Endothelial cell of umbilical vein (primary cell): ENCODE results near the gene NCAPG2. TPM values are rescaled to one million over a fixed set of nuclear protein-coding genes. Genes with fewer than 3 reads are reported as not detected.

Source experiments
- BruUV-seq: library from RNA; stranded (reverse); fragments of 400-500 nt; replicated peaks from 2 replicates; lab custom pipeline; 2021; lab: Mats Ljungman, UMichigan
- CTCF ChIA-PET: fragments of 300-600, 350-600 bp; sonication (Branson Sonifier 250); formaldehyde crosslinking; loops from one replicate; lab custom pipeline; 2021; ENCODE audit warnings: antibody characterized with exemption, inconsistent platforms; lab: Charles Lee
- POLR2A ChIA-PET: fragments of 300-600, 350-600 bp; sonication (Branson Sonifier 250); formaldehyde crosslinking; loops from one replicate; lab custom pipeline; 2021; ENCODE audit warnings: antibody characterized with exemption, inconsistent platforms; lab: Charles Lee
- DNase-seq: peaks from one replicate; pipeline ENCODE4 v3.0.0-alpha.2; 2011; ENCODE audit warnings: low read depth, low spot score
- FAIRE-seq: peaks from 2 replicates; lab custom pipeline; 2011; peaks lifted over from hg19 to GRCh38; lab: Jason Lieb, UNC
- H2AFZ ChIP-seq: 2 replicates; pipeline ENCODE4 v1.6.0; 2012; ENCODE audit warnings: low read depth, low read length, control low read depth, inconsistent platforms
- H3K27ac ChIP-seq: 2 replicates; pipeline ENCODE4 v1.5.1; 2011; ENCODE audit warnings: low read depth, mild to moderate bottlenecking, control low read depth, low read length, moderate library complexity; ENCODE audit not compliant: insufficient read depth
- H3K27me3 ChIP-seq, 2 experiments: 2 replicates each; pipeline versions ENCODE4 v1.6.0 to v1.6.1; 2011; ENCODE audit warnings: low read length in 2 of 2, mixed read lengths in 1 of 2; ENCODE audit not compliant: control insufficient read depth in 2 of 2, insufficient read depth in 2 of 2
- H3K36me3 ChIP-seq, 2 experiments: 2 replicates in 1 of 2; 3 replicates in 1 of 2; pipeline ENCODE4 v1.5.1; 2011; ENCODE audit warnings: low read length in 2 of 2, mild to moderate bottlenecking in 1 of 2, moderate library complexity in 1 of 2; ENCODE audit not compliant: control insufficient read depth in 2 of 2, insufficient read depth in 2 of 2; ENCODE audit errors: extremely low read depth in 1 of 2
- H3K4me1 ChIP-seq: 3 replicates; pipeline ENCODE4 v1.5.1; 2011; ENCODE audit warnings: mild to moderate bottlenecking, low read length; ENCODE audit not compliant: control insufficient read depth, insufficient read depth; ENCODE audit errors: extremely low read depth
- H3K4me2 ChIP-seq: 2 replicates; pipeline ENCODE4 v1.6.1; 2011; ENCODE audit warnings: low read length, control low read depth, mixed read lengths; ENCODE audit not compliant: insufficient read depth
- H3K4me3 ChIP-seq, 3 experiments: fragments of 200-600 bp in 1 of 3; sonication (generic), shearing (Covaris generic) in 1 of 3; replicated peaks in 1 of 3; 2 replicates each; pipeline ENCODE4 v1.5.1; 2011 to 2016; ENCODE audit warnings: control low read depth in 3 of 3, low read length in 3 of 3, mild to moderate bottlenecking in 2 of 3, inconsistent platforms in 1 of 3, low read depth in 1 of 3, moderate library complexity in 1 of 3; ENCODE audit not compliant: insufficient read depth in 1 of 3
- H3K79me2 ChIP-seq: 2 replicates; pipeline ENCODE4 v1.6.0; 2012; ENCODE audit warnings: low read length, inconsistent platforms; ENCODE audit not compliant: control insufficient read depth, insufficient read depth
- H3K9ac ChIP-seq: replicated peaks from 2 replicates; pipeline ENCODE3; 2011; ENCODE audit warnings: low read length, control low read depth; ENCODE audit not compliant: insufficient read depth; ENCODE audit errors: extremely low read depth
- H3K9me1 ChIP-seq: replicated peaks from 3 replicates; pipeline ENCODE4 v1.6.0; 2011; ENCODE audit warnings: mild to moderate bottlenecking, low read length; ENCODE audit not compliant: control insufficient read depth, insufficient read depth; ENCODE audit errors: extremely low read depth
- H3K9me3 ChIP-seq: replicated peaks from 2 replicates; pipeline ENCODE4 v1.5.1; 2012; ENCODE audit warnings: low read length, inconsistent platforms; ENCODE audit not compliant: control insufficient read depth, insufficient read depth
- H4K20me1 ChIP-seq: replicated peaks from 2 replicates; pipeline ENCODE3; 2011; ENCODE audit warnings: mild to moderate bottlenecking, low read length; ENCODE audit not compliant: control insufficient read depth, insufficient read depth; ENCODE audit errors: extremely low read depth
- EZH2 ChIP-seq: IDR thresholded peaks from 2 replicates; pipeline ENCODE4 v1.6.1; 2012; ENCODE audit warnings: borderline replicate concordance, low read depth, mild to moderate bottlenecking, moderate library complexity, low read length, inconsistent platforms; ENCODE audit not compliant: severe bottlenecking
- FOS ChIP-seq: IDR thresholded peaks from 2 replicates; pipeline ENCODE4 v1.6.1; 2011; ENCODE audit warnings: mild to moderate bottlenecking, low read length, moderate library complexity, borderline replicate concordance; ENCODE audit not compliant: insufficient read depth
- GATA2 ChIP-seq: IDR thresholded peaks from 2 replicates; pipeline ENCODE4 v1.7.0; 2011; ENCODE audit warnings: low read depth, mild to moderate bottlenecking, moderate library complexity, mixed read lengths, low read length; ENCODE audit not compliant: insufficient read length, insufficient read depth
- JUN ChIP-seq: IDR thresholded peaks from 2 replicates; pipeline ENCODE4 v1.6.1; 2011; ENCODE audit warnings: borderline replicate concordance, low read depth; ENCODE audit not compliant: insufficient read length, insufficient read depth
- MYC ChIP-seq: IDR thresholded peaks from one replicate; pipeline ENCODE4 v1.6.1; 2011; ENCODE audit warnings: mild to moderate bottlenecking, low read depth, low read length
- POLR2A ChIP-seq: IDR thresholded peaks from 2 replicates; pipeline ENCODE4 v1.6.1; 2012; ENCODE audit warnings: low read depth, mild to moderate bottlenecking, control low read depth, low read length
- POLR2AphosphoS5 ChIP-seq: IDR thresholded peaks from 2 replicates; pipeline ENCODE4 v1.6.1; 2012; ENCODE audit warnings: low read depth, mild to moderate bottlenecking, control low read depth, low read length, moderate library complexity; ENCODE audit not compliant: insufficient read depth
- dilution Hi-C: fragments of 300-500 bp; cut with MboI; formaldehyde crosslinking; loops from one replicate; pipeline ENCODE4 v1.15.0; 2019; ENCODE audit warnings: low sequenced_read_pairs; ENCODE audit not compliant: extremely low pct_ligation_motif_present
- intact Hi-C: fragments of 100-400 bp; cut with micrococcal nuclease; formaldehyde crosslinking; loops from one replicate; pipeline ENCODE4 v1.10.0; 2022
- polyA plus RNA-seq, 4 experiments: library from polyadenylated mRNA; depleted of rRNA in 3 of 4; stranded (reverse) in 3 of 4; unstranded in 1 of 4; fragments of >200 nt; gene quantifications; 2 replicates each; pipeline versions ENCODE4 v1.2.1 to v1.2.3, GENCODE V29; 2011 to 2012; ENCODE audit warnings: missing spikeins in 1 of 4
- total RNA-seq: library from RNA; stranded (reverse); gene quantifications from 2 replicates; pipeline ENCODE4 v1.2.3, GENCODE V29; 2021
- TF ChIP-seq, protein P1 (sequence below): IDR thresholded peaks from 2 replicates; pipeline ENCODE4 v1.6.1; 2011; ENCODE audit not compliant: insufficient read depth, insufficient read length
- TF ChIP-seq, protein P2 (sequence below), 2 donors: IDR thresholded peaks; 1 replicate in 1 of 2; 2 replicates in 1 of 2; pipeline ENCODE4 v1.5.1; 2011; ENCODE audit warnings: low read length in 2 of 2, mild to moderate bottlenecking in 2 of 2, moderate library complexity in 2 of 2, control low read depth in 1 of 2, inconsistent platforms in 1 of 2, low read depth in 1 of 2; ENCODE audit not compliant: insufficient read depth in 1 of 2; ENCODE audit errors: extremely low read depth in 1 of 2

NCAPG2 gene
- total and polyA plus RNA-seq, 2 donors (not counting 3 experiments of a cell fraction or from before 2014, with no cell fraction given) = 19.2 to 62.3 TPM

DNA sequence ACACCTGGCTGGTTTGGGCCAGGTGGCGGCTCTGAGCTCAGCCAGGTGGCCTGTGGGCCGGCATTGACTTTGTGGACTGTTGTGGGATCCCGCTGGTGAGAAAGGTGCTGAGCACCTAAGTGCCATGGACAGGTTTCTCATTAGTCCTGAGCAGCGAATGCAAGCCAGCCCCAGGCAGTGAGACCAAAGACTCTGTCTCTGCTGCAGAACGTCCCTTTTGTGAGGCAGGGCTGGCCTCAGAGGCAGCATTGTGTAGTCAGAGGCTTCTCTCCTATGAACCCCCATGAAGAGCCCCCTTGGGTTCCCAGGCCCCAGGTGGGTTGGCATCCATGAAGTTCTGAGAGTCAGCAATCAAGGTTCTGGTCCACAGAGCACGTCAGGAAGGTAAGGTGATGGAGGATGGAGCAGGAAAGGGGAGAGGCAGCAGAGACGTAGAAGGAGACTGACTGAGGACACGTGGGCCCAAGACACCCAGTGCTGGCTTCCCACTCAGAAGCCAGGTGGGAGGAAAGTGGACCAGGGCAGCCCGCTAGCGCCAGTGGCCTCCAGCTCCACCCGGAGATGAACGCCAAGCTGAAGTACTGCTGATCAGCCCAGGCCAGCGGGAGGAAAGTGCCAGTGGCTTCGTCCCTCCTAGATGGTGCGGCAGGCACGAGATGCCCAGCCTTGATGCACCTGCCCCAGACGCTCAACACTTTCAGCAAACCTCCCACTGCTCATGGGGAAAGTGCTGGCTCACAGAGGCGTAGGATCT lies 97.8 kb downstream of the NCAPG2 start:
- no peak for FAIRE-seq
- Histone ChIP-seq H3K4me3 (no peak overlapping the region), H3K36me3 (no peaks in the 10 kb centered on the region), H3K27me3 (no peaks in the 10 kb centered on the region), H3K79me2 (no peaks in the 10 kb centered on the region), H3K4me1 (no peaks in the 10 kb centered on the region), H3K9me1 (no peaks in the 10 kb centered on the region), H3K9ac (no peak overlapping the region), H4K20me1 (no peaks in the 10 kb centered on the region), H3K9me3 (no peaks in the 10 kb centered on the region), H3K27ac (no peak overlapping the region), H3K4me2 (no peak overlapping the region), H2AFZ (no peak overlapping the region)
- BruUV-seq = no TSS peak
- dilution Hi-C loops = no loop called here
- CTCF ChIA-PET = no interaction called here
- TF ChIP-seq, protein P1, sequence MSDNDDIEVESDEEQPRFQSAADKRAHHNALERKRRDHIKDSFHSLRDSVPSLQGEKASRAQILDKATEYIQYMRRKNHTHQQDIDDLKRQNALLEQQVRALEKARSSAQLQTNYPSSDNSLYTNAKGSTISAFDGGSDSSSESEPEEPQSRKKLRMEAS = no peak
- TF ChIP-seq GATA2 (no peak), JUN (no peak)
- intact Hi-C loops = no loop called here
- POLR2A ChIA-PET = no interaction called here
- DNase-seq = no peak

DNA sequence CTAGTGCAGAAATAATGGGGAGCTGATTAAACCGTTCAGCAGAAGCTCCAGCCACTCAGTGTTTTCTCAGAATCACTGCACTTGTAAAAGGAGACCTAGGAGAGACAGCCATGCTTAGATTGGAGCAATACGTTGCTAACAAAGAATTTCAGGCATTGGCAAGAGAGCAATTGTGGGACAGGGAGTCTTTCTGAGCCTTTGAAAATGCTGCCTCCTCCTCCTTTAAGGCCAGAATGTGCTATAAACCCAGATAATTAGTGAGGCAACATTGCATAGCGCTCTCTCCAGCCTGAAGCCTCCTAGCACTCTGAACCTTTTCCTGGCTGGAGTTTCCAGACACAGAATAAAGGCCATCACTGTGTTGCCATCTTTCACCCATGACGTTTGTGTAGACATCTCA lies 98.5 kb downstream of the NCAPG2 start:
- FAIRE-seq = no peak
- intact Hi-C loops (no loop called here), dilution Hi-C loops (no loop called here)
- no peaks in the 10 kb centered on the region for H3K27me3 ChIP-seq
- TF ChIP-seq MYC (no peak), JUN (no peak), POLR2AphosphoS5 (no peak), EZH2 (no peak), GATA2 (no peak), POLR2A (no peak), FOS (no peak)
- TF ChIP-seq, protein P1 = no peak
- TF ChIP-seq, protein P2, sequence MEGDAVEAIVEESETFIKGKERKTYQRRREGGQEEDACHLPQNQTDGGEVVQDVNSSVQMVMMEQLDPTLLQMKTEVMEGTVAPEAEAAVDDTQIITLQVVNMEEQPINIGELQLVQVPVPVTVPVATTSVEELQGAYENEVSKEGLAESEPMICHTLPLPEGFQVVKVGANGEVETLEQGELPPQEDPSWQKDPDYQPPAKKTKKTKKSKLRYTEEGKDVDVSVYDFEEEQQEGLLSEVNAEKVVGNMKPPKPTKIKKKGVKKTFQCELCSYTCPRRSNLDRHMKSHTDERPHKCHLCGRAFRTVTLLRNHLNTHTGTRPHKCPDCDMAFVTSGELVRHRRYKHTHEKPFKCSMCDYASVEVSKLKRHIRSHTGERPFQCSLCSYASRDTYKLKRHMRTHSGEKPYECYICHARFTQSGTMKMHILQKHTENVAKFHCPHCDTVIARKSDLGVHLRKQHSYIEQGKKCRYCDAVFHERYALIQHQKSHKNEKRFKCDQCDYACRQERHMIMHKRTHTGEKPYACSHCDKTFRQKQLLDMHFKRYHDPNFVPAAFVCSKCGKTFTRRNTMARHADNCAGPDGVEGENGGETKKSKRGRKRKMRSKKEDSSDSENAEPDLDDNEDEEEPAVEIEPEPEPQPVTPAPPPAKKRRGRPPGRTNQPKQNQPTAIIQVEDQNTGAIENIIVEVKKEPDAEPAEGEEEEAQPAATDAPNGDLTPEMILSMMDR (IDR thresholded peaks at IDR 0.05; ENCODE audit: extremely low read depth in 1 of 2, insufficient read depth in 1 of 2, low read depth in 1 of 2, low read length in 2 of 2) = no peak
- H3K27ac ChIP-seq = no peak overlapping the region
- no peaks in the 10 kb centered on the region for H3K9me3 ChIP-seq
- no TSS peak for BruUV-seq
- H2AFZ ChIP-seq = no peak overlapping the region
- ChIA-PET CTCF (no interaction called here), POLR2A (no interaction called here)
- H3K4me3 ChIP-seq = no peak overlapping the region
- no peaks in the 10 kb centered on the region for H3K4me1 ChIP-seq
- H3K9me1 ChIP-seq = no peaks in the 10 kb centered on the region
- H3K36me3 ChIP-seq = no peaks in the 10 kb centered on the region
- no peak overlapping the region for H3K4me2 ChIP-seq
- H3K9ac ChIP-seq = no peak overlapping the region
- H4K20me1 ChIP-seq = no peaks in the 10 kb centered on the region
- H3K79me2 ChIP-seq = no peaks in the 10 kb centered on the region
- no peak for DNase-seq
